ENCODE results near the gene ACER3.
"Not testable (repeated sequence)": the region's sequence is repeated elsewhere in the genome, so short reads cannot be mapped to it uniquely, and the experiment has no call there.

Gene ACER3

DNA sequence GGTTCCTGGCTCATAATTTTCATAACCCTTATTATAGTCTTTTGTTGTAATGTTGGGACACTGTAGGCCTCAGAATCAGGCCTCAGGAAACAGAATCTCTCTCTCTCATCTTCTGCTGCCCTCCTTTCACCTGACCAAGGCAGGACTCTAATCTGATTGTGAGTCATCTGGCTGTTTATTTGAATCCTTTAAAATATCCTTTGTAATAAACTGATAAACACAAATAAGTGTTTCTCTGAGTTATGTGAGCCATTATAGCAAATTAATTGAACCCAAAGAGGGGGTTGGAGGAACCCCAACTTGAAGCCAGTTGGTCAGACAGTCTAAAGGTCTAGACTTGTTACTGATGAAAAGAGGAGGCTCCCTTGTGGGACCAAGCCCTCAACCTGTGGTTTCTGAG lies 30.6 kb downstream of the ACER3 start:
- Histone ChIP-seq H3K4me3 (ENCODE audit: low read length) (no peak overlapping the region), H3K27me3 (ENCODE audit: control insufficient read depth, insufficient read depth, low read length) (no peaks in the 10 kb centered on the region), H3K27ac (ENCODE audit: low read depth, low read length) (no peak overlapping the region), H3K9ac (ENCODE audit: low read length) (no peak overlapping the region), H3K4me1 (ENCODE audit: control insufficient read depth, insufficient read depth, low read length) (no peaks in the 10 kb centered on the region), H3K36me3 (ENCODE audit: control insufficient read depth, insufficient read depth, low read length) (no peaks in the 10 kb centered on the region)

DNA sequence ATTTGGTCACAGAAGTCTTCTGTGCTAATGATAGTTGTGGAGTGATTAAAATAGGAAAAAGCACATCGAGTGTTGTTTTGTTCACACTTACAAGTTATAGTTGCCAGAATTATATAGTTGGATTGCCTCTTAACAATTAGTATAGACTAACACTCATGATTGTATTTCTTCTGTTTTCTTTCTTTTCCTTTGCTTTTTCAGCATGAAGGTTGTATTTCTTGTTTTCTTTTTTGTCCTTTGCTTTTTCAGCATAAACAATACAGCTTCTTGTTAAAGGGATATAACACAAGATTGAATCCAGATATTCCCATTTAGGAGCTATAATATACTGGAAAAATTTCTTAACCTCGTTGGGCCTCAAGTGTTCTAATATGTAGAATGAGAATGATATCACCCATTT lies 31.1 kb downstream of the ACER3 start:
- H3K4me1 ChIP-seq (ENCODE audit: control insufficient read depth, insufficient read depth, low read length): no peaks in the 10 kb centered on the region
- no peaks in the 10 kb centered on the region for H3K27me3 ChIP-seq (ENCODE audit: control insufficient read depth, insufficient read depth, low read length)
- H3K36me3 ChIP-seq (ENCODE audit: control insufficient read depth, insufficient read depth, low read length): no peaks in the 10 kb centered on the region
- no peak overlapping the region for H3K4me3 ChIP-seq (ENCODE audit: low read length)
- no peak overlapping the region for H3K9ac ChIP-seq (ENCODE audit: low read length)
- H3K27ac ChIP-seq (ENCODE audit: low read depth, low read length): no peak overlapping the region

- H3K27ac ChIP-seq (ENCODE audit: low read depth, low read length): no peak overlapping the region
Observed at GRCh38 chr11:76892306-76892705, 31.6 kb downstream of the ACER3 start.

DNA sequence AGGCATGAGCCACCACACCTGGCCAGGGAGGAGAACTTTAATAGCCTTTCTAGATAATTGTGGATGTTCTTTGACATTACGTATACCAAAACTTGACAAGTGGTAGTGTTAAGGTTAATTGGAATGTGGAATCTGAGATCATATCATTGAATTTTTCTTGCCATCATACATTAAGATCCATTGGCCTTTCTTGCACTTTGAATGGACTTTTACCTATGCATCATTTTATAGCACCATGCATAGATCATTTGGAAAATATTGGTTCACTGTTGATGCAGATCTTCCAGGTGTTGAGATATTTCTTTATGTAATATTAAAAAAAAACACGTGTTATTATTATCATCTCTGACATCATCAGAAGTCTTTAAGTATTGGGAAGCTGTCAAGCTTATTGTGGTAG lies 36.5 kb downstream of the ACER3 start:
- no peak overlapping the region for H3K27ac ChIP-seq (ENCODE audit: low read depth, low read length)
- H3K4me3 ChIP-seq (ENCODE audit: low read length): no peak overlapping the region

More at GRCh38 chr11:76892306-76892705, 31.6 kb downstream of the ACER3 start:
- Histone ChIP-seq H3K9ac (ENCODE audit: low read length) (no peak overlapping the region), H3K4me1 (ENCODE audit: control insufficient read depth, insufficient read depth, low read length) (no peaks in the 10 kb centered on the region), H3K36me3 (ENCODE audit: control insufficient read depth, insufficient read depth, low read length) (no peaks in the 10 kb centered on the region), H3K27me3 (ENCODE audit: control insufficient read depth, insufficient read depth, low read length) (no peaks in the 10 kb centered on the region), H3K4me3 (ENCODE audit: low read length) (no peak overlapping the region)

GRCh38 chr11:76901144-76901543 lies 40.4 kb downstream of the ACER3 start:
- no peaks in the 10 kb centered on the region for H3K4me1 ChIP-seq (ENCODE audit: control insufficient read depth, insufficient read depth, low read length)
- no peaks in the 10 kb centered on the region for H3K27me3 ChIP-seq (ENCODE audit: control insufficient read depth, insufficient read depth, low read length)
- no peaks in the 10 kb centered on the region for H3K36me3 ChIP-seq (ENCODE audit: control insufficient read depth, insufficient read depth, low read length)
- no peak overlapping the region for H3K9ac ChIP-seq (ENCODE audit: low read length)
- H3K27ac ChIP-seq (ENCODE audit: low read depth, low read length): no peak overlapping the region
- no peak overlapping the region for H3K4me3 ChIP-seq (ENCODE audit: low read length)

More for the DNA sequence above, 36.5 kb downstream of the ACER3 start:
- no peaks in the 10 kb centered on the region for H3K27me3 ChIP-seq (ENCODE audit: control insufficient read depth, insufficient read depth, low read length)
- no peak overlapping the region for H3K9ac ChIP-seq (ENCODE audit: low read length)
- H3K36me3 ChIP-seq (ENCODE audit: control insufficient read depth, insufficient read depth, low read length): no peaks in the 10 kb centered on the region
- H3K4me1 ChIP-seq (ENCODE audit: control insufficient read depth, insufficient read depth, low read length): no peaks in the 10 kb centered on the region

GRCh38 chr11:76901622-76902021 lies 40.9 kb downstream of the ACER3 start:
- H3K4me1 ChIP-seq (ENCODE audit: control insufficient read depth, insufficient read depth, low read length); H3K4me3 ChIP-seq (ENCODE audit: low read length); H3K27me3 ChIP-seq (ENCODE audit: control insufficient read depth, insufficient read depth, low read length); H3K9ac ChIP-seq (ENCODE audit: low read length); H3K27ac ChIP-seq (ENCODE audit: low read depth, low read length); H3K36me3 ChIP-seq (ENCODE audit: control insufficient read depth, insufficient read depth, low read length): not testable (repeated sequence)

GRCh38 chr11:76902121-76903014 lies 41.6 kb downstream of the ACER3 start:
- no peak overlapping the region for H3K4me3 ChIP-seq (ENCODE audit: low read length)
- no peak overlapping the region for H3K27ac ChIP-seq (ENCODE audit: low read depth, low read length)

GRCh38 chr11:76903325-76903724 lies 42.6 kb downstream of the ACER3 start:
- H3K27me3 ChIP-seq (ENCODE audit: control insufficient read depth, insufficient read depth, low read length): no peaks in the 10 kb centered on the region
- no peak overlapping the region for H3K9ac ChIP-seq (ENCODE audit: low read length)
- no peaks in the 10 kb centered on the region for H3K4me1 ChIP-seq (ENCODE audit: control insufficient read depth, insufficient read depth, low read length)
- no peak overlapping the region for H3K4me3 ChIP-seq (ENCODE audit: low read length)
- no peaks in the 10 kb centered on the region for H3K36me3 ChIP-seq (ENCODE audit: control insufficient read depth, insufficient read depth, low read length)
- H3K27ac ChIP-seq (ENCODE audit: low read depth, low read length): no peak overlapping the region

More at GRCh38 chr11:76902121-76903014, 41.6 kb downstream of the ACER3 start:
- H3K36me3 ChIP-seq (ENCODE audit: control insufficient read depth, insufficient read depth, low read length): no peaks in the 10 kb centered on the region
- H3K4me1 ChIP-seq (ENCODE audit: control insufficient read depth, insufficient read depth, low read length): no peaks in the 10 kb centered on the region
- H3K9ac ChIP-seq (ENCODE audit: low read length): no peak overlapping the region
- no peaks in the 10 kb centered on the region for H3K27me3 ChIP-seq (ENCODE audit: control insufficient read depth, insufficient read depth, low read length)

- Histone ChIP-seq H3K4me1 (ENCODE audit: control insufficient read depth, insufficient read depth, low read length) (no peaks in the 10 kb centered on the region), H3K9ac (ENCODE audit: low read length) (no peak overlapping the region), H3K27ac (ENCODE audit: low read depth, low read length) (no peak overlapping the region), H3K27me3 (ENCODE audit: control insufficient read depth, insufficient read depth, low read length) (no peaks in the 10 kb centered on the region), H3K36me3 (ENCODE audit: control insufficient read depth, insufficient read depth, low read length) (no peaks in the 10 kb centered on the region), H3K4me3 (ENCODE audit: low read length) (no peak overlapping the region)
Observed at GRCh38 chr11:76910620-76911414, 50.1 kb downstream of the ACER3 start.

- Histone ChIP-seq H3K27ac (ENCODE audit: low read depth, low read length) (no peak overlapping the region), H3K4me3 (ENCODE audit: low read length) (no peak overlapping the region), H3K4me1 (ENCODE audit: control insufficient read depth, insufficient read depth, low read length) (no peaks in the 10 kb centered on the region), H3K9ac (ENCODE audit: low read length) (no peak overlapping the region), H3K36me3 (ENCODE audit: control insufficient read depth, insufficient read depth, low read length) (no peaks in the 10 kb centered on the region), H3K27me3 (ENCODE audit: control insufficient read depth, insufficient read depth, low read length) (no peaks in the 10 kb centered on the region)
Observed at GRCh38 chr11:76911415-76911808, 50.7 kb downstream of the ACER3 start.

- Histone ChIP-seq H3K27ac (ENCODE audit: low read depth, low read length) (no peak overlapping the region), H3K36me3 (ENCODE audit: control insufficient read depth, insufficient read depth, low read length) (no peaks in the 10 kb centered on the region)
Observed at GRCh38 chr11:76916712-76917111, 56.0 kb downstream of the ACER3 start.

DNA sequence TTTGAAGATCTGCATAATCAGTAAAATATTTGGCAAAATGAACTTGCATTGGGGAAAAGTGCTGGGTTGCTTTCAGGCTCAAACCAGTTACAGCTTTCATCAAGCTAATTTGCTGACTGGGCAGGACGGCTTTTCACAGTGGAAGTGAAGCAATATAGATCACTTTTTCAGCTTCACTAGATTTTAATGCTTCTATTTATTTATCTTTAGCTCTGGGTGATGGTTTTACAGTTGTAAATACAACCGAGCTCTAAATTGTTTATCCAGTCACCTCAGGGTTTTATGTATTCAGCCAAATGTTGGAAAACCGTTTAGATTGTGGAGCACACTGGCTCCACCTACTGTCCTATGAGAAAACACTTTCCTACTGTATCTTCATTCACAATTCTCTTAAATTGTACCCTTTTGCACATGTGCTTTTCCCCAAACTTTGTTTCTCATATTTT lies 58.2 kb downstream of the ACER3 start:
- H3K27me3 ChIP-seq (ENCODE audit: control insufficient read depth, insufficient read depth, low read length): no peaks in the 10 kb centered on the region
- H3K9ac ChIP-seq (ENCODE audit: low read length): no peak overlapping the region
- no peak overlapping the region for H3K27ac ChIP-seq (ENCODE audit: low read depth, low read length)
- H3K36me3 ChIP-seq (ENCODE audit: control insufficient read depth, insufficient read depth, low read length): no peaks in the 10 kb centered on the region
- peak overlapping the region; percentile 48 for H3K4me3 ChIP-seq (ENCODE audit: low read length)
- peaks cover 3% of the 10 kb centered on the region for H3K4me1 ChIP-seq (ENCODE audit: control insufficient read depth, insufficient read depth, low read length)

More at GRCh38 chr11:76916712-76917111, 56.0 kb downstream of the ACER3 start:
- Histone ChIP-seq H3K4me3 (ENCODE audit: low read length) (no peak overlapping the region), H3K4me1 (ENCODE audit: control insufficient read depth, insufficient read depth, low read length) (peaks cover 3% of the 10 kb centered on the region), H3K9ac (ENCODE audit: low read length) (no peak overlapping the region), H3K27me3 (ENCODE audit: control insufficient read depth, insufficient read depth, low read length) (no peaks in the 10 kb centered on the region)
